HepG2 (cell line): ENCODE results near the gene KLC4. TPM values are rescaled to one million over a fixed set of nuclear protein-coding genes. Genes with fewer than 3 reads are reported as not detected.

Source experiments
- MIXL1 ChIP-seq: IDR thresholded peaks from 2 replicates; pipeline ENCODE4 v1.6.1; 2016
- NAIF1 ChIP-seq: sonication (generic); formaldehyde crosslinking; IDR thresholded peaks from 2 replicates; pipeline ENCODE4 v1.5.0; 2020; ENCODE audit warnings: mild to moderate bottlenecking, missing genetic modification reagents, borderline replicate concordance
- NFYC ChIP-seq: IDR thresholded peaks from 2 replicates; pipeline ENCODE4 v1.6.1; 2016; ENCODE audit warnings: missing genetic modification reagents, missing compliant biosample characterization
- PCBP1 ChIP-seq: fragments of 200-400 bp; formaldehyde crosslinking; IDR thresholded peaks from 2 replicates; pipeline ENCODE4 v1.6.1; 2017; ENCODE audit warnings: mild to moderate bottlenecking, low read depth, low read length, borderline replicate concordance
- TCF7L2 ChIP-seq: IDR thresholded peaks from 2 replicates; pipeline ENCODE4 v1.6.1; 2011; ENCODE audit warnings: mild to moderate bottlenecking, low read depth, low read length, moderate library complexity
- TP53 ChIP-seq: sonication (generic); formaldehyde crosslinking; conservative IDR thresholded peaks from 2 replicates; pipeline ENCODE4 v1.4.0; 2020; ENCODE audit warnings: missing genetic modification reagents
- ZFY ChIP-seq: sonication (generic); formaldehyde crosslinking; IDR thresholded peaks from 2 replicates; pipeline ENCODE4 v1.4.0; 2020; ENCODE audit warnings: missing genetic modification reagents
- ZNF33B ChIP-seq: sonication (generic); formaldehyde crosslinking; IDR thresholded peaks from 2 replicates; pipeline ENCODE4 v1.5.1; 2020; ENCODE audit warnings: mild to moderate bottlenecking, missing genetic modification reagents
- ZNF446 ChIP-seq: sonication (generic); formaldehyde crosslinking; IDR thresholded peaks from 2 replicates; pipeline ENCODE4 v1.5.0; 2020; ENCODE audit warnings: mild to moderate bottlenecking, missing genetic modification reagents
- ZNF552 ChIP-seq: sonication (generic); formaldehyde crosslinking; IDR thresholded peaks from 2 replicates; pipeline ENCODE4 v1.9.0; 2022; ENCODE audit warnings: missing genetic modification reagents, mild to moderate bottlenecking, borderline replicate concordance
- ZNF746 ChIP-seq: sonication (generic); formaldehyde crosslinking; IDR thresholded peaks from 2 replicates; pipeline ENCODE4 v1.8.0; 2022; ENCODE audit warnings: mild to moderate bottlenecking, missing genetic modification reagents
- polyA plus RNA-seq, 8 experiments: library from polyadenylated mRNA; depleted of rRNA in 3 of 8; stranded (reverse) in 7 of 8; unstranded in 1 of 8; fragments of >200 nt; fragmentation: Illumina TruSeq in 4 of 8; extraction: Trizol in 4 of 8; gene quantifications; 2 replicates each; pipeline versions ENCODE4 v1.2.1 to v1.2.3, GENCODE V29; 2011 to 2016; ENCODE audit warnings: low read depth in 4 of 8, missing spikeins in 1 of 8, mixed read lengths in 1 of 8; ENCODE audit not compliant: insufficient read depth in 1 of 8
- total RNA-seq, 5 experiments: library from RNA; depleted of rRNA; stranded (reverse); fragments of >200 nt; fragmentation: Illumina TruSeq; extraction: Trizol; gene quantifications; 2 replicates each; pipeline ENCODE4 v1.2.3, GENCODE V29; 2016; ENCODE audit warnings: low read depth in 1 of 5
- TF ChIP-seq, protein P1 (sequence below): sonication (generic); formaldehyde crosslinking; IDR thresholded peaks from 2 replicates; pipeline ENCODE4 v1.5.1; 2020; ENCODE audit warnings: missing genetic modification reagents, mild to moderate bottlenecking, borderline replicate concordance
- TF ChIP-seq, protein P2 (sequence below): sonication (generic); formaldehyde crosslinking; IDR thresholded peaks from 2 replicates; pipeline ENCODE4 v1.8.0; 2022; ENCODE audit warnings: missing genetic modification reagents, mild to moderate bottlenecking, borderline replicate concordance
- TF ChIP-seq, protein P3 (sequence below): sonication (generic); formaldehyde crosslinking; IDR thresholded peaks from 2 replicates; pipeline ENCODE4 v1.4.0; 2020; ENCODE audit warnings: mild to moderate bottlenecking, missing genetic modification reagents
- TF ChIP-seq, protein P4 (sequence below): sonication (generic); formaldehyde crosslinking; IDR thresholded peaks from 2 replicates; pipeline ENCODE4 v1.4.0; 2020; ENCODE audit warnings: mild to moderate bottlenecking, missing genetic modification reagents
- TF ChIP-seq, protein P5 (sequence below): sonication (generic); formaldehyde crosslinking; IDR thresholded peaks from 2 replicates; pipeline ENCODE4 v1.5.0; 2020; ENCODE audit warnings: missing genetic modification reagents
- TF ChIP-seq, protein P6 (sequence below): sonication (generic); formaldehyde crosslinking; IDR thresholded peaks from 2 replicates; pipeline ENCODE4 v1.4.0; 2020; ENCODE audit warnings: mild to moderate bottlenecking, missing genetic modification reagents

KLC4 gene
- total and polyA plus RNA-seq, 2 of the 13 experiments (the other 11 are each of a cell fraction or from before 2014, with no cell fraction given): 45.4 to 70.4 TPM

DNA sequence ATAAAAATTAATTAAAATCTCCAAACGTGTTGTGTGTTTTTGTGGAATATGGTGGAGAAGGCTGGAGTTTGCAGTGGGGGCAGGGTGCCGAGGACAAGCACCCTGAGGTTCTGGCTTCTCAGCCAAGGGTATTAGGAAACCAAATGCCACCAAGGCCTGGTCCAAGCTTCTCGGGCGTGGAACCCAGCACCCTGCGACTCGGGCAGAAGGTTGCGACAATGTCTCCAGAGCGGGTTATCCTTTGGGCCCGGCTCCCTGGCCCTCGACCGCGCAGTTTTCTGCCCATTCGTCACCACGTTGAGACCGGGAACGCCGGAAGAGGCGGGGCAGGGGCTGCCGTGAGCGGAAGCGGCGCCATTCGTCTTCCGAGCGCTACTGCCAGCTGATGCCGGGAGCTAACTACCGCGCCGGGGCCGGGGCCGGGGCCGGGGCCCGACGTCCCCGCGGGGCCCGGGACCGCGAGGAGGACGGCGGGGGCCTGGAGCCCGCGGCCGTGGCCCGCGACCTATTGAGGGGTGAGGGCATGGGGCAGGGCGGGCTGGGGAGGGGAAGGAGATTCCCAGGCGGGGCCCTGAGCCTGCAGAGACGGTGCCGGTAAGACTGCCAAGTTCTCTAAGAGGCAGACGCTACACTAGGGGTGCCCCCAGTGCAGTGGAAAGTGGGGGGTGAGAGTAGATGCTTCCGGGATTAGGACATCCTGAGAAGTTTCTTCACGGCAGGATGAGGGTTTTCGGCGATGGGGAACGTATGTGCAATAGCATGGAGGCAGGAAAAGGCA lies 38.0 kb upstream of the KLC4 start, which contains the start of gene RRP36 (continued):
- no peak for TF ChIP-seq ZNF746
- TF ChIP-seq, protein P1, sequence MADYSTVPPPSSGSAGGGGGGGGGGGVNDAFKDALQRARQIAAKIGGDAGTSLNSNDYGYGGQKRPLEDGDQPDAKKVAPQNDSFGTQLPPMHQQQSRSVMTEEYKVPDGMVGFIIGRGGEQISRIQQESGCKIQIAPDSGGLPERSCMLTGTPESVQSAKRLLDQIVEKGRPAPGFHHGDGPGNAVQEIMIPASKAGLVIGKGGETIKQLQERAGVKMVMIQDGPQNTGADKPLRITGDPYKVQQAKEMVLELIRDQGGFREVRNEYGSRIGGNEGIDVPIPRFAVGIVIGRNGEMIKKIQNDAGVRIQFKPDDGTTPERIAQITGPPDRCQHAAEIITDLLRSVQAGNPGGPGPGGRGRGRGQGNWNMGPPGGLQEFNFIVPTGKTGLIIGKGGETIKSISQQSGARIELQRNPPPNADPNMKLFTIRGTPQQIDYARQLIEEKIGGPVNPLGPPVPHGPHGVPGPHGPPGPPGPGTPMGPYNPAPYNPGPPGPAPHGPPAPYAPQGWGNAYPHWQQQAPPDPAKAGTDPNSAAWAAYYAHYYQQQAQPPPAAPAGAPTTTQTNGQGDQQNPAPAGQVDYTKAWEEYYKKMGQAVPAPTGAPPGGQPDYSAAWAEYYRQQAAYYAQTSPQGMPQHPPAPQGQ (CRISPR knock-in tag): no peak
- TF ChIP-seq, protein P2, sequence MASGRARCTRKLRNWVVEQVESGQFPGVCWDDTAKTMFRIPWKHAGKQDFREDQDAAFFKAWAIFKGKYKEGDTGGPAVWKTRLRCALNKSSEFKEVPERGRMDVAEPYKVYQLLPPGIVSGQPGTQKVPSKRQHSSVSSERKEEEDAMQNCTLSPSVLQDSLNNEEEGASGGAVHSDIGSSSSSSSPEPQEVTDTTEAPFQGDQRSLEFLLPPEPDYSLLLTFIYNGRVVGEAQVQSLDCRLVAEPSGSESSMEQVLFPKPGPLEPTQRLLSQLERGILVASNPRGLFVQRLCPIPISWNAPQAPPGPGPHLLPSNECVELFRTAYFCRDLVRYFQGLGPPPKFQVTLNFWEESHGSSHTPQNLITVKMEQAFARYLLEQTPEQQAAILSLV (CRISPR knock-in tag): peak; percentile 38; the same call in 1 of the 2 replicates
- TF ChIP-seq ZFY: peak; percentile 92
- no peak for TF ChIP-seq NAIF1
- TF ChIP-seq NFYC (CRISPR knock-in tag): peak; percentile 32; the same call in 1 of the 2 replicates
- TF ChIP-seq, protein P3, sequence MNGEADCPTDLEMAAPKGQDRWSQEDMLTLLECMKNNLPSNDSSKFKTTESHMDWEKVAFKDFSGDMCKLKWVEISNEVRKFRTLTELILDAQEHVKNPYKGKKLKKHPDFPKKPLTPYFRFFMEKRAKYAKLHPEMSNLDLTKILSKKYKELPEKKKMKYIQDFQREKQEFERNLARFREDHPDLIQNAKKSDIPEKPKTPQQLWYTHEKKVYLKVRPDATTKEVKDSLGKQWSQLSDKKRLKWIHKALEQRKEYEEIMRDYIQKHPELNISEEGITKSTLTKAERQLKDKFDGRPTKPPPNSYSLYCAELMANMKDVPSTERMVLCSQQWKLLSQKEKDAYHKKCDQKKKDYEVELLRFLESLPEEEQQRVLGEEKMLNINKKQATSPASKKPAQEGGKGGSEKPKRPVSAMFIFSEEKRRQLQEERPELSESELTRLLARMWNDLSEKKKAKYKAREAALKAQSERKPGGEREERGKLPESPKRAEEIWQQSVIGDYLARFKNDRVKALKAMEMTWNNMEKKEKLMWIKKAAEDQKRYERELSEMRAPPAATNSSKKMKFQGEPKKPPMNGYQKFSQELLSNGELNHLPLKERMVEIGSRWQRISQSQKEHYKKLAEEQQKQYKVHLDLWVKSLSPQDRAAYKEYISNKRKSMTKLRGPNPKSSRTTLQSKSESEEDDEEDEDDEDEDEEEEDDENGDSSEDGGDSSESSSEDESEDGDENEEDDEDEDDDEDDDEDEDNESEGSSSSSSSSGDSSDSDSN (CRISPR knock-in tag): peak; percentile 56
- TF ChIP-seq, protein P4, sequence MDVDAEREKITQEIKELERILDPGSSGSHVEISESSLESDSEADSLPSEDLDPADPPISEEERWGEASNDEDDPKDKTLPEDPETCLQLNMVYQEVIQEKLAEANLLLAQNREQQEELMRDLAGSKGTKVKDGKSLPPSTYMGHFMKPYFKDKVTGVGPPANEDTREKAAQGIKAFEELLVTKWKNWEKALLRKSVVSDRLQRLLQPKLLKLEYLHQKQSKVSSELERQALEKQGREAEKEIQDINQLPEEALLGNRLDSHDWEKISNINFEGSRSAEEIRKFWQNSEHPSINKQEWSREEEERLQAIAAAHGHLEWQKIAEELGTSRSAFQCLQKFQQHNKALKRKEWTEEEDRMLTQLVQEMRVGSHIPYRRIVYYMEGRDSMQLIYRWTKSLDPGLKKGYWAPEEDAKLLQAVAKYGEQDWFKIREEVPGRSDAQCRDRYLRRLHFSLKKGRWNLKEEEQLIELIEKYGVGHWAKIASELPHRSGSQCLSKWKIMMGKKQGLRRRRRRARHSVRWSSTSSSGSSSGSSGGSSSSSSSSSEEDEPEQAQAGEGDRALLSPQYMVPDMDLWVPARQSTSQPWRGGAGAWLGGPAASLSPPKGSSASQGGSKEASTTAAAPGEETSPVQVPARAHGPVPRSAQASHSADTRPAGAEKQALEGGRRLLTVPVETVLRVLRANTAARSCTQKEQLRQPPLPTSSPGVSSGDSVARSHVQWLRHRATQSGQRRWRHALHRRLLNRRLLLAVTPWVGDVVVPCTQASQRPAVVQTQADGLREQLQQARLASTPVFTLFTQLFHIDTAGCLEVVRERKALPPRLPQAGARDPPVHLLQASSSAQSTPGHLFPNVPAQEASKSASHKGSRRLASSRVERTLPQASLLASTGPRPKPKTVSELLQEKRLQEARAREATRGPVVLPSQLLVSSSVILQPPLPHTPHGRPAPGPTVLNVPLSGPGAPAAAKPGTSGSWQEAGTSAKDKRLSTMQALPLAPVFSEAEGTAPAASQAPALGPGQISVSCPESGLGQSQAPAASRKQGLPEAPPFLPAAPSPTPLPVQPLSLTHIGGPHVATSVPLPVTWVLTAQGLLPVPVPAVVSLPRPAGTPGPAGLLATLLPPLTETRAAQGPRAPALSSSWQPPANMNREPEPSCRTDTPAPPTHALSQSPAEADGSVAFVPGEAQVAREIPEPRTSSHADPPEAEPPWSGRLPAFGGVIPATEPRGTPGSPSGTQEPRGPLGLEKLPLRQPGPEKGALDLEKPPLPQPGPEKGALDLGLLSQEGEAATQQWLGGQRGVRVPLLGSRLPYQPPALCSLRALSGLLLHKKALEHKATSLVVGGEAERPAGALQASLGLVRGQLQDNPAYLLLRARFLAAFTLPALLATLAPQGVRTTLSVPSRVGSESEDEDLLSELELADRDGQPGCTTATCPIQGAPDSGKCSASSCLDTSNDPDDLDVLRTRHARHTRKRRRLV (CRISPR knock-in tag): peak; percentile 71
- no peak for TF ChIP-seq ZNF552 (CRISPR knock-in tag)
- TF ChIP-seq TCF7L2: no peak
- TF ChIP-seq PCBP1: no peak
- TF ChIP-seq, protein P5, sequence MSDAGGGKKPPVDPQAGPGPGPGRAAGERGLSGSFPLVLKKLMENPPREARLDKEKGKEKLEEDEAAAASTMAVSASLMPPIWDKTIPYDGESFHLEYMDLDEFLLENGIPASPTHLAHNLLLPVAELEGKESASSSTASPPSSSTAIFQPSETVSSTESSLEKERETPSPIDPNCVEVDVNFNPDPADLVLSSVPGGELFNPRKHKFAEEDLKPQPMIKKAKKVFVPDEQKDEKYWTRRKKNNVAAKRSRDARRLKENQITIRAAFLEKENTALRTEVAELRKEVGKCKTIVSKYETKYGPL (CRISPR knock-in tag): peak; percentile 80
- TF ChIP-seq, protein P6, sequence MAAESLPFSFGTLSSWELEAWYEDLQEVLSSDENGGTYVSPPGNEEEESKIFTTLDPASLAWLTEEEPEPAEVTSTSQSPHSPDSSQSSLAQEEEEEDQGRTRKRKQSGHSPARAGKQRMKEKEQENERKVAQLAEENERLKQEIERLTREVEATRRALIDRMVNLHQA (CRISPR knock-in tag): no peak
- TF ChIP-seq MIXL1 (CRISPR knock-in tag): no peak
- no peak for TF ChIP-seq ZNF446 (CRISPR knock-in tag)
- TF ChIP-seq ZNF33B (CRISPR knock-in tag): peak; percentile 84; the same call in 1 of the 2 replicates
- peak; percentile 64; the same call in 1 of the 2 replicates for TF ChIP-seq TP53 (CRISPR knock-in tag)
